Panc1 (cell line): ENCODE data around the gene XRCC2. TPM values are rescaled to one million over a fixed set of nuclear protein-coding genes. Genes with fewer than 3 reads are reported as not detected.

ENCODE experiments used
- ATAC-seq: fragments of 200-7000 bp; cut with Tn5 transposase; 2 replicates; pipeline ENCODE4 v1.9.1; 2020; ENCODE audit warnings: mild to moderate bottlenecking, moderate library complexity
- BruUV-seq: library from RNA; stranded (reverse); fragments of 400-500 nt; replicated peaks from 2 replicates; lab custom pipeline; 2021; lab: Mats Ljungman, UMichigan
- CTCF ChIA-PET: fragments of 300-600 bp; sonication (Branson Sonifier 250); formaldehyde crosslinking; loops from one replicate; lab custom pipeline; 2022; ENCODE audit warnings: antibody characterized with exemption; lab: Charles Lee
- POLR2A ChIA-PET: fragments of 300-600 bp; sonication (Branson Sonifier 250); formaldehyde crosslinking; loops from one replicate; lab custom pipeline; 2022; ENCODE audit warnings: antibody characterized with exemption; lab: Charles Lee
- DNase-seq: peaks from one replicate; pipeline ENCODE4 v3.0.0-alpha.2; 2010; ENCODE audit warnings: low read depth, low spot score
- H3K27ac ChIP-seq: 2 replicates; pipeline ENCODE4 v1.5.1; 2011; ENCODE audit warnings: mild to moderate bottlenecking, low read length, inconsistent platforms
- H3K27me3 ChIP-seq: fragments of 200-500 bp; sonication (Bioruptor generic); 2 replicates; pipeline ENCODE4 v1.6.0; 2014; ENCODE audit warnings: low read length, inconsistent platforms; ENCODE audit not compliant: control insufficient read depth, insufficient read depth
- H3K36me3 ChIP-seq: fragments of 200-500 bp; sonication (Bioruptor generic); 2 replicates; pipeline ENCODE4 v1.5.1; 2014; ENCODE audit warnings: inconsistent platforms, mild to moderate bottlenecking, low read length, moderate library complexity; ENCODE audit not compliant: control insufficient read depth, insufficient read depth
- H3K4me1 ChIP-seq: 2 replicates; pipeline ENCODE4 v1.5.1; 2011; ENCODE audit warnings: inconsistent platforms, mild to moderate bottlenecking, low read length, moderate library complexity; ENCODE audit not compliant: control insufficient read depth, insufficient read depth
- H3K4me3 ChIP-seq, 2 experiments: 2 replicates each; pipeline ENCODE4 v1.5.1; 2011 to 2012; ENCODE audit warnings: low read depth in 2 of 2, low read length in 2 of 2, mild to moderate bottlenecking in 2 of 2, inconsistent platforms in 1 of 2, moderate library complexity in 1 of 2
- H3K9me3 ChIP-seq: fragments of 200-500 bp; sonication (Bioruptor generic); 2 replicates; pipeline ENCODE4 v1.5.1; 2014; ENCODE audit warnings: low read depth, mild to moderate bottlenecking, inconsistent platforms, low read length, moderate library complexity; ENCODE audit not compliant: control insufficient read depth, insufficient read depth
- POLR2AphosphoS5 ChIP-seq: IDR thresholded peaks from 2 replicates; pipeline ENCODE4 v1.6.1; 2012; ENCODE audit warnings: mild to moderate bottlenecking, low read depth, low read length, moderate library complexity
- SIN3A ChIP-seq: IDR thresholded peaks from 2 replicates; pipeline ENCODE4 v1.6.1; 2012; ENCODE audit warnings: low read depth, mild to moderate bottlenecking, low read length, moderate library complexity, borderline replicate concordance; ENCODE audit not compliant: insufficient read depth
- TCF7L2 ChIP-seq: IDR thresholded peaks from 2 replicates; pipeline ENCODE4 v1.6.1; 2011; ENCODE audit warnings: mild to moderate bottlenecking, low read depth, low read length, inconsistent platforms
- in situ Hi-C: cut with HindIII; loops from 2 replicates; pipeline ENCODE4 v1.10.0; 2016; ENCODE audit warnings: low sequenced_read_pairs, low pct_unique_long_range_greater_than_20kb
- intact Hi-C: fragments of 100-400 bp; cut with micrococcal nuclease; formaldehyde crosslinking; loops from one replicate; pipeline ENCODE4 v1.10.0; 2022; ENCODE audit not compliant: unreplicated experiment
- total RNA-seq: library from RNA; stranded (reverse); gene quantifications from one replicate; pipeline ENCODE4 v1.2.1, GENCODE V29; 2021; ENCODE audit not compliant: unreplicated experiment
- TF ChIP-seq, protein P1 (sequence below): fragments of 450-650 bp; IDR thresholded peaks from 2 replicates; pipeline ENCODE4 v1.5.1; 2017; ENCODE audit warnings: mild to moderate bottlenecking
- TF ChIP-seq, protein P2 (sequence below), 2 experiments: IDR thresholded peaks; 2 replicates each; pipeline ENCODE4 v1.6.1; 2011 to 2012; ENCODE audit warnings: low read depth in 2 of 2, control low read depth in 1 of 2, low read length in 1 of 2, mild to moderate bottlenecking in 1 of 2, moderate library complexity in 1 of 2; ENCODE audit not compliant: insufficient read depth in 1 of 2

XRCC2 gene
- total RNA-seq, 1 experiment from 2014 or later: 10.3 TPM

DNA sequence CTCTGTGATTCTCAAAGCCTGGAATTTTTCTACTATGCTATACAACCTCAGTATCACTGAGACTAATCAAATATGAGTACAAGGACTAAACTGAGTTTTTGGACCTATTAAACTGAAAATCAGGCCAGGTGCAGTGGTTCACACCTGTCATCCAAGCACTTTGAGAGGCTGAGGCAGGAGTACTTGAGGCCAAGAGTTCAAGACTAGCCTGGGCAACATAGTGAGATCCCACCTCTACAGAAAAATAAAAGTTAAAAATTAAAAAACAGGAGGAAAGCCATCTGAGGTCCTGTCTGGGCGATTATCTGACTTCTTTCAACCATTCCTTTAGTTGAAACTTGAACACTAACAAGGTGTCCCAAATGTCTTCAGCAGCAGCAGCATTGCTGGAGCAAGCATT is 7.0 kb downstream of the XRCC2 start:
- in situ Hi-C loops: no loop called here
- TF ChIP-seq, protein P1, sequence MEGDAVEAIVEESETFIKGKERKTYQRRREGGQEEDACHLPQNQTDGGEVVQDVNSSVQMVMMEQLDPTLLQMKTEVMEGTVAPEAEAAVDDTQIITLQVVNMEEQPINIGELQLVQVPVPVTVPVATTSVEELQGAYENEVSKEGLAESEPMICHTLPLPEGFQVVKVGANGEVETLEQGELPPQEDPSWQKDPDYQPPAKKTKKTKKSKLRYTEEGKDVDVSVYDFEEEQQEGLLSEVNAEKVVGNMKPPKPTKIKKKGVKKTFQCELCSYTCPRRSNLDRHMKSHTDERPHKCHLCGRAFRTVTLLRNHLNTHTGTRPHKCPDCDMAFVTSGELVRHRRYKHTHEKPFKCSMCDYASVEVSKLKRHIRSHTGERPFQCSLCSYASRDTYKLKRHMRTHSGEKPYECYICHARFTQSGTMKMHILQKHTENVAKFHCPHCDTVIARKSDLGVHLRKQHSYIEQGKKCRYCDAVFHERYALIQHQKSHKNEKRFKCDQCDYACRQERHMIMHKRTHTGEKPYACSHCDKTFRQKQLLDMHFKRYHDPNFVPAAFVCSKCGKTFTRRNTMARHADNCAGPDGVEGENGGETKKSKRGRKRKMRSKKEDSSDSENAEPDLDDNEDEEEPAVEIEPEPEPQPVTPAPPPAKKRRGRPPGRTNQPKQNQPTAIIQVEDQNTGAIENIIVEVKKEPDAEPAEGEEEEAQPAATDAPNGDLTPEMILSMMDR: no peak
- Histone ChIP-seq H3K36me3 (peaks cover 9% of the 10 kb centered on the region), H3K27me3 (no peaks in the 10 kb centered on the region), H3K9me3 (no peaks in the 10 kb centered on the region), H3K4me1 (no peaks in the 10 kb centered on the region), H3K4me3 (no peak overlapping the region), H3K27ac (no peak overlapping the region)
- ChIA-PET POLR2A (no interaction called here), CTCF (no interaction called here)
- intact Hi-C loops: no loop called here
- ATAC-seq: no peak
- no TSS peak for BruUV-seq
- no peak for DNase-seq

DNA sequence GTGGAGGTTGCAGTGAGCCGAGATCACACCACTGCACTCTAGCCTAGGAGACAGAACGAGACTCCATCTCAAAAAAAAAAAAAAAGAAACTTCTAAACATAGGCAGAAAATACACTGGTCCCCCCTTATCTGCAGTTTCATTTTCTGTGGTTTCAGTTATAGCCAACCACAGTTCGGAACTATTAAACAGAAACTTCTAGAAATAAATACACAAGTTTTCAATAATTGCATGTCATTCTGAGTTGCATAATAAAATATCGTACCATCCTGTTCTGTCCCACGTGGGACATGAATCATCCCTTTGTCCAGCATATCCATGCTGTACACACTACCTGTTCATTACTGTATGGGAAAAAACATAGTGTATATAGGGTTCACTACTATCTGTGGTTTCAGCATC is 8.0 kb downstream of the XRCC2 start:
- BruUV-seq: no TSS peak
- CTCF ChIA-PET: no interaction called here

More for the DNA sequence above, 8.0 kb downstream of the XRCC2 start:
- ATAC-seq (no peak), DNase-seq (no peak)
- peaks cover 9% of the 10 kb centered on the region for H3K36me3 ChIP-seq
- TF ChIP-seq, protein P1: no peak
- TF ChIP-seq SIN3A (no peak), POLR2AphosphoS5 (no peak), TCF7L2 (no peak)
- TF ChIP-seq, protein P2, sequence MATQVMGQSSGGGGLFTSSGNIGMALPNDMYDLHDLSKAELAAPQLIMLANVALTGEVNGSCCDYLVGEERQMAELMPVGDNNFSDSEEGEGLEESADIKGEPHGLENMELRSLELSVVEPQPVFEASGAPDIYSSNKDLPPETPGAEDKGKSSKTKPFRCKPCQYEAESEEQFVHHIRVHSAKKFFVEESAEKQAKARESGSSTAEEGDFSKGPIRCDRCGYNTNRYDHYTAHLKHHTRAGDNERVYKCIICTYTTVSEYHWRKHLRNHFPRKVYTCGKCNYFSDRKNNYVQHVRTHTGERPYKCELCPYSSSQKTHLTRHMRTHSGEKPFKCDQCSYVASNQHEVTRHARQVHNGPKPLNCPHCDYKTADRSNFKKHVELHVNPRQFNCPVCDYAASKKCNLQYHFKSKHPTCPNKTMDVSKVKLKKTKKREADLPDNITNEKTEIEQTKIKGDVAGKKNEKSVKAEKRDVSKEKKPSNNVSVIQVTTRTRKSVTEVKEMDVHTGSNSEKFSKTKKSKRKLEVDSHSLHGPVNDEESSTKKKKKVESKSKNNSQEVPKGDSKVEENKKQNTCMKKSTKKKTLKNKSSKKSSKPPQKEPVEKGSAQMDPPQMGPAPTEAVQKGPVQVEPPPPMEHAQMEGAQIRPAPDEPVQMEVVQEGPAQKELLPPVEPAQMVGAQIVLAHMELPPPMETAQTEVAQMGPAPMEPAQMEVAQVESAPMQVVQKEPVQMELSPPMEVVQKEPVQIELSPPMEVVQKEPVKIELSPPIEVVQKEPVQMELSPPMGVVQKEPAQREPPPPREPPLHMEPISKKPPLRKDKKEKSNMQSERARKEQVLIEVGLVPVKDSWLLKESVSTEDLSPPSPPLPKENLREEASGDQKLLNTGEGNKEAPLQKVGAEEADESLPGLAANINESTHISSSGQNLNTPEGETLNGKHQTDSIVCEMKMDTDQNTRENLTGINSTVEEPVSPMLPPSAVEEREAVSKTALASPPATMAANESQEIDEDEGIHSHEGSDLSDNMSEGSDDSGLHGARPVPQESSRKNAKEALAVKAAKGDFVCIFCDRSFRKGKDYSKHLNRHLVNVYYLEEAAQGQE (IDR thresholded peaks at IDR 0.05; ENCODE audit: insufficient read depth in 1 of 2, low read depth in 2 of 2, low read length in 1 of 2): no peak
- no peak overlapping the region for H3K27ac ChIP-seq
- in situ Hi-C loops: no loop called here
- POLR2A ChIA-PET: no interaction called here
- H3K27me3 ChIP-seq: no peaks in the 10 kb centered on the region
- H3K4me1 ChIP-seq: no peaks in the 10 kb centered on the region
- intact Hi-C loops: no loop called here
- H3K9me3 ChIP-seq: no peaks in the 10 kb centered on the region
- no peak overlapping the region for H3K4me3 ChIP-seq
